Mesothelial cell of epicardium (in vitro differentiated cells): ENCODE data around the gene PRR15L. TPM values are rescaled to one million over a fixed set of nuclear protein-coding genes. Genes with fewer than 3 reads are reported as not detected.

ENCODE experiments used
- DNase-seq, 2 experiments: peaks; one replicate each; pipeline ENCODE4 v3.0.0; 2021; ENCODE audit warnings: low spot score in 2 of 2; ENCODE audit not compliant: unreplicated experiment in 2 of 2
- H3K27ac Mint-ChIP-seq: 2 replicates; pipeline ENCODE4 v1.8.0; 2021; ENCODE audit warnings: mixed read lengths
- H3K27me3 Mint-ChIP-seq: 2 replicates; pipeline ENCODE4 v1.8.0; 2021; ENCODE audit warnings: low read depth, mixed read lengths
- H3K36me3 Mint-ChIP-seq: 2 replicates; pipeline ENCODE4 v1.8.0; 2021; ENCODE audit warnings: mixed read lengths
- H3K4me1 Mint-ChIP-seq: 2 replicates; pipeline ENCODE4 v1.8.0; 2021; ENCODE audit warnings: mixed read lengths
- H3K4me3 Mint-ChIP-seq: 2 replicates; pipeline ENCODE4 v1.8.0; 2021; ENCODE audit warnings: mild to moderate bottlenecking, moderate library complexity, mixed read lengths
- H3K9me3 Mint-ChIP-seq: 2 replicates; pipeline ENCODE4 v1.8.0; 2021; ENCODE audit warnings: mixed read lengths
- total RNA-seq: library from RNA; stranded (reverse); gene quantifications from 3 replicates; pipeline ENCODE4 v1.2.1, GENCODE V29; 2021
- TF ChIP-seq, protein P1 (sequence below): fragments of 200-600 bp; sonication (generic); IDR thresholded peaks from one replicate; pipeline ENCODE4 v1.5.0; 2021; ENCODE audit warnings: antibody characterized with exemption; ENCODE audit not compliant: unreplicated experiment

PRR15L gene, protein sequence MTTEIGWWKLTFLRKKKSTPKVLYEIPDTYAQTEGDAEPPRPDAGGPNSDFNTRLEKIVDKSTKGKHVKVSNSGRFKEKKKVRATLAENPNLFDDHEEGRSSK
- total RNA-seq = 3.4 to 3.6 TPM (median 3.4 TPM) in 3 replicates

- DNase-seq = no peak
- peak within 1 kb of the TSS; percentile 48 for H3K27ac Mint-ChIP-seq
- TF ChIP-seq, protein P1, sequence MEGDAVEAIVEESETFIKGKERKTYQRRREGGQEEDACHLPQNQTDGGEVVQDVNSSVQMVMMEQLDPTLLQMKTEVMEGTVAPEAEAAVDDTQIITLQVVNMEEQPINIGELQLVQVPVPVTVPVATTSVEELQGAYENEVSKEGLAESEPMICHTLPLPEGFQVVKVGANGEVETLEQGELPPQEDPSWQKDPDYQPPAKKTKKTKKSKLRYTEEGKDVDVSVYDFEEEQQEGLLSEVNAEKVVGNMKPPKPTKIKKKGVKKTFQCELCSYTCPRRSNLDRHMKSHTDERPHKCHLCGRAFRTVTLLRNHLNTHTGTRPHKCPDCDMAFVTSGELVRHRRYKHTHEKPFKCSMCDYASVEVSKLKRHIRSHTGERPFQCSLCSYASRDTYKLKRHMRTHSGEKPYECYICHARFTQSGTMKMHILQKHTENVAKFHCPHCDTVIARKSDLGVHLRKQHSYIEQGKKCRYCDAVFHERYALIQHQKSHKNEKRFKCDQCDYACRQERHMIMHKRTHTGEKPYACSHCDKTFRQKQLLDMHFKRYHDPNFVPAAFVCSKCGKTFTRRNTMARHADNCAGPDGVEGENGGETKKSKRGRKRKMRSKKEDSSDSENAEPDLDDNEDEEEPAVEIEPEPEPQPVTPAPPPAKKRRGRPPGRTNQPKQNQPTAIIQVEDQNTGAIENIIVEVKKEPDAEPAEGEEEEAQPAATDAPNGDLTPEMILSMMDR = no peak
These were observed at the start of gene PRR15L for GRCh38 chr17:47957591-47958490. TSS of gene PRR15L (minus strand) at chr17:47957883. CDS start at chr17:47953234, 4,649 bp downstream.

DNA sequence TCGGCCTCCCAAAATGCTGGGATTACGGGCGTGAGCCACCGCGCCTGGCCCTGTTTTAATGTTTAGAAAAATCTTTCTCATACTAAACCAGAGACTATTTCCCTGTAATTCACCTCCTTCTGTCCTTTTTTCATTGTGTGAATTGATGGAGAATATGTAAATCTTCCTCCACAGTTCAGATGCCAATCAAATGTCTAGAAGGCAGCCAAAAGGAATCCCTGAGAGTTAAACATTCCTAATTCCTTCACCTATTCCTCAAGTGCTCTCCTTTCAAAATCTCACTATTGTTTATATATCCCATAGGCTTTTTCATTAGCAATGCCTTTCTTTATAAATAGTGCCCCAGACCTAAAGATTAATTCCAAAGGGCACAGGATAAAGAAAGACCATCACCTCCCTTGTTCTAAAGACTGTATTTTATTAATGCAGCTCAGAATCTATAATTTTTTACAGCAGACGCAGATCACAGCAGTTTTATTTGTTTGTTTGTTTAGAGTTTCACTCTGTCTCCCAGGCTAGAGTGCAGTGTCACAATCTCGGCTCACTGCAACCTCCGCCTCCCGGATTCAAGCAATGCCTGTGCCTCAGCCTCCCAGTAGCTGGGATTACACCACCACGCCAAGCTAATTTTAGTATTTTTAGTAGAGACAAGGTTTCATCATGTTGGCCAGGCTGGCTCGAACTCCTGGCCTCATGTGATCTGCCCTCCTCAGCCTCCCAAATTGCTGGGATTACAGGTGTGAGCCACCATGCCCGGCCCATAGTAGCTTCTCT, 49.4 kb upstream of the PRR15L start:
- Mint-ChIP-seq H3K36me3 (no peaks in the 10 kb centered on the region), H3K9me3 (no peaks in the 10 kb centered on the region), H3K4me1 (peaks cover 46% of the 10 kb centered on the region), H3K27ac (no peak overlapping the region), H3K4me3 (no peak overlapping the region), H3K27me3 (no peaks in the 10 kb centered on the region)
- no peak for DNase-seq
- TF ChIP-seq, protein P1 = no peak

More at GRCh38 chr17:47957591-47958490, at the start of gene PRR15L:
- Mint-ChIP-seq H3K9me3 (peaks cover 4% of the 10 kb centered on the region), H3K27me3 (no peaks in the 10 kb centered on the region), H3K4me3 (peak within 1 kb of the TSS; percentile 60), H3K36me3 (no peaks in the 10 kb centered on the region), H3K4me1 (peaks cover 57% of the 10 kb centered on the region)

DNA sequence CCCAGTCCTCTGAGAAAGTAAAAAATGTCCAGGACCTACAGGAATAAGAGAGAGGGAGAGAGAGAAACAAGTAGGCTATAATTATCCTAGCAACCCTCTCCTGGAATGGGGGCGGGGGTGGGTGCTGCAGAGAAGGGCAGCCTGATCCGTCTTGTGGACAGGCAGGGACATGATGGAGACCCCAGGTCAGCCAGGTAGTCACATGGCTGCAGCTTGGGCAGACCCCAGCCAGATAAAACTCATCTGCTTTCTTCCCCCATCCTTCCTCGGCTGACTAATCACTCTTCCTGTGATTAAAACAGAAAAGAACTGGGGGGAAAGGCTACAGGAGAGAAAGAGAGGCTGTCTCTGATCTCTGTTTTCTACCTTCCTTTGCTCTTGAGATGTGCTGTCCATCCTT, 47.3 kb upstream of the PRR15L start:
- Mint-ChIP-seq H3K4me1 (peaks cover 36% of the 10 kb centered on the region), H3K27ac (peak overlapping the region; percentile 56), H3K9me3 (no peaks in the 10 kb centered on the region), H3K36me3 (no peaks in the 10 kb centered on the region), H3K4me3 (no peak overlapping the region), H3K27me3 (no peaks in the 10 kb centered on the region)
- TF ChIP-seq, protein P1 = no peak
- no peak for DNase-seq

DNA sequence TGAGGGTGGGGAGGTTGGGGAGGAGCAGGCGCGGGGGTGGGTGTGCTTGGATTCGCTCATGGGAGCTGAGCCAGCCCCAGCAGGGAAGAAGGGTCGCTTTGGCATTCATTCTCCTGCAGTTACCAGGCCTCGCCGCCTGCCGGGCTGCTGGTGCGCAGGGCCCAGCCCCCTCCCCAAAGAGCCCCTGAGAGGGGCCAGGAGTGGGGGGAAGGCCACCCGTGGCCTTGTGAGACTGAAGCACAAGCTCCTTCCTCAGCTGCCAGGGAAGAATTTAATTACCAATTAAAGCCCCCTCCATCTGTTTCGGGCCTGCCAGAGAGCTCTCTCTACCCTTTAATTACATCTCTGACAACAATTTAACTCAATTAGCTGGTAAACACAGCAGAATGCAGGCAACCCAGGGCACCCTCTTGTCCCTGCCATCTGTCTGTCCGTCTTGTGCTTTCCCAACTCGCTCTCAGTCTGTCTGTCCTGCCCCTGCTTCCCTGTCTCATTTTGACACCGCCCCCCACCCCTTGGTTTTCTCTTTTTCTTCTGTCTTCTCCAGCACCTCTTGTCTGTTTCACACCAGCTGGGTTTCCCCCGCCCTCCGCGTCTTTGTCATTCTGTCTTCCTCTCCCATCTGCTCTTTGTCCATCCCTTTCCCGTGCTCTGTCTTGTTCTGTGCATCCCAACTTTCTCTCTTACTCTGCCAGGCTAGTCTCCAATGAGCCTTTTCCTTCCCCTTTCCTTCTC, 45.9 kb upstream of the PRR15L start:
- no peak overlapping the region for H3K4me3 Mint-ChIP-seq
- H3K9me3 Mint-ChIP-seq = no peaks in the 10 kb centered on the region
- TF ChIP-seq, protein P1 = no peak
- no peak for DNase-seq
- peak overlapping the region; percentile 94 for H3K27ac Mint-ChIP-seq
- peaks cover 36% of the 10 kb centered on the region for H3K4me1 Mint-ChIP-seq
- H3K36me3 Mint-ChIP-seq = no peaks in the 10 kb centered on the region
- no peaks in the 10 kb centered on the region for H3K27me3 Mint-ChIP-seq

GRCh38 chr17:48002916-48003416, 45.3 kb upstream of the PRR15L start:
- peaks cover 36% of the 10 kb centered on the region for H3K4me1 Mint-ChIP-seq

More at GRCh38 chr17:48002916-48003416, 45.3 kb upstream of the PRR15L start:
- Mint-ChIP-seq H3K9me3 (no peaks in the 10 kb centered on the region), H3K27me3 (no peaks in the 10 kb centered on the region), H3K4me3 (no peak overlapping the region), H3K36me3 (no peaks in the 10 kb centered on the region), H3K27ac (peak overlapping the region; percentile 94)
- no peak for DNase-seq
- TF ChIP-seq, protein P1 = no peak
